Neuronal stem cell (in vitro differentiated cells): ENCODE measurements around the gene TAF9B.

Source experiments
- DNase-seq: peaks from one replicate; pipeline ENCODE4 v3.0.0-alpha.2; 2013; ENCODE audit warnings: low spot score
- H2AFZ ChIP-seq: one replicate; pipeline ENCODE4 v1.6.1; 2013; ENCODE audit warnings: mild to moderate bottlenecking, low read length, inconsistent platforms
- H2AK5ac ChIP-seq: 2 replicates; pipeline ENCODE4 v1.6.1; 2013; ENCODE audit warnings: low read depth, mild to moderate bottlenecking, inconsistent platforms, low read length, moderate library complexity, mixed read lengths
- H2BK120ac ChIP-seq: 2 replicates; pipeline ENCODE4 v1.6.1; 2013; ENCODE audit warnings: low read depth, mild to moderate bottlenecking, inconsistent platforms, low read length, moderate library complexity, mixed read lengths
- H2BK12ac ChIP-seq: one replicate; pipeline ENCODE4 v1.6.1; 2013; ENCODE audit warnings: low read length, inconsistent platforms
- H2BK15ac ChIP-seq: 2 replicates; pipeline ENCODE4 v1.6.1; 2013; ENCODE audit warnings: mild to moderate bottlenecking, low read length, inconsistent platforms, mixed read lengths
- H2BK5ac ChIP-seq: one replicate; pipeline ENCODE4 v1.6.1; 2013; ENCODE audit warnings: inconsistent platforms, mild to moderate bottlenecking, low read length, moderate library complexity
- H3K14ac ChIP-seq: one replicate; pipeline ENCODE4 v1.6.1; 2013; ENCODE audit warnings: low read length, inconsistent platforms
- H3K18ac ChIP-seq: 2 replicates; pipeline ENCODE4 v1.6.1; 2013; ENCODE audit warnings: low read length, inconsistent platforms
- H3K23ac ChIP-seq: 2 replicates; pipeline ENCODE4 v1.6.1; 2013; ENCODE audit warnings: low read depth, mild to moderate bottlenecking, mixed read lengths, low read length, inconsistent platforms; ENCODE audit not compliant: poor library complexity
- H3K27ac ChIP-seq: replicated peaks from 3 replicates; pipeline ENCODE4 v1.5.1; 2013; ENCODE audit warnings: low read length, inconsistent platforms
- H3K27me3 ChIP-seq, 3 experiments: 2 replicates each; pipeline ENCODE4 v1.6.1; 2013; ENCODE audit warnings: low read length in 3 of 3, mild to moderate bottlenecking in 2 of 3, inconsistent platforms in 1 of 3, low read depth in 1 of 3, mixed read lengths in 1 of 3, moderate library complexity in 1 of 3; ENCODE audit not compliant: control insufficient read depth in 3 of 3, insufficient read depth in 3 of 3
- H3K36me3 ChIP-seq, 2 donors: replicated peaks in 1 of 2; 2 replicates each; pipeline ENCODE4 v1.6.1; 2013; ENCODE audit warnings: low read length in 2 of 2; ENCODE audit not compliant: control insufficient read depth in 2 of 2, insufficient read depth in 2 of 2
- H3K4ac ChIP-seq: 2 replicates; pipeline ENCODE4 v1.6.1; 2013; ENCODE audit warnings: inconsistent platforms, mild to moderate bottlenecking, low read length, moderate library complexity
- H3K4me1 ChIP-seq, 2 donors: 1 replicate in 1 of 2; 2 replicates in 1 of 2; pipeline ENCODE4 v1.6.1; 2013; ENCODE audit warnings: low read length in 2 of 2, low read depth in 1 of 2; ENCODE audit not compliant: control insufficient read depth in 2 of 2, insufficient read depth in 1 of 2
- H3K4me2 ChIP-seq: one replicate; pipeline ENCODE4 v1.6.1; 2013; ENCODE audit warnings: mild to moderate bottlenecking, low read length, inconsistent platforms; ENCODE audit not compliant: insufficient read depth, poor library complexity, severe bottlenecking
- H3K4me3 ChIP-seq, 2 donors: 2 replicates each; pipeline ENCODE4 v1.5.1; 2013; ENCODE audit warnings: low read length in 2 of 2, mild to moderate bottlenecking in 2 of 2, inconsistent platforms in 1 of 2, moderate library complexity in 1 of 2
- H3K79me1 ChIP-seq: one replicate; pipeline ENCODE4 v1.6.1; 2013; ENCODE audit warnings: low read depth, mild to moderate bottlenecking, inconsistent platforms, low read length, moderate library complexity
- H3K9ac ChIP-seq: one replicate; pipeline ENCODE4 v1.6.1; 2013; ENCODE audit warnings: mild to moderate bottlenecking, low read depth, low read length, inconsistent platforms; ENCODE audit not compliant: poor library complexity
- H3K9me3 ChIP-seq, 2 donors: replicated peaks in 1 of 2; 2 replicates each; pipeline versions ENCODE3 to v1.6.1; 2013; ENCODE audit warnings: low read length in 2 of 2, mild to moderate bottlenecking in 2 of 2, inconsistent platforms in 1 of 2, low read depth in 1 of 2, mixed read lengths in 1 of 2, moderate library complexity in 1 of 2; ENCODE audit not compliant: control insufficient read depth in 2 of 2, insufficient read depth in 1 of 2
- H4K8ac ChIP-seq: one replicate; pipeline ENCODE4 v1.6.1; 2013; ENCODE audit warnings: low read depth, mild to moderate bottlenecking, inconsistent platforms, low read length, moderate library complexity
- H4K91ac ChIP-seq: one replicate; pipeline ENCODE4 v1.6.1; 2013; ENCODE audit warnings: low read length, low read depth, mild to moderate bottlenecking, inconsistent platforms; ENCODE audit not compliant: poor library complexity
- WGBS, 2 donors: extraction: QIAGEN DNeasy Blood & Tissue Kit; methylation state at CpG; one replicate each; pipeline ENCODE4 v1.1.7; 2013; ENCODE audit warnings: missing lambda C conversion rate in 2 of 2, mixed read lengths in 1 of 2; ENCODE audit not compliant: insufficient read length in 2 of 2, insufficient replicate concordance in 1 of 2; ENCODE audit errors: extremely low coverage in 2 of 2; 5-methylcytosine and 5-hydroxymethylcytosine counted together

Gene TAF9B

DNA sequence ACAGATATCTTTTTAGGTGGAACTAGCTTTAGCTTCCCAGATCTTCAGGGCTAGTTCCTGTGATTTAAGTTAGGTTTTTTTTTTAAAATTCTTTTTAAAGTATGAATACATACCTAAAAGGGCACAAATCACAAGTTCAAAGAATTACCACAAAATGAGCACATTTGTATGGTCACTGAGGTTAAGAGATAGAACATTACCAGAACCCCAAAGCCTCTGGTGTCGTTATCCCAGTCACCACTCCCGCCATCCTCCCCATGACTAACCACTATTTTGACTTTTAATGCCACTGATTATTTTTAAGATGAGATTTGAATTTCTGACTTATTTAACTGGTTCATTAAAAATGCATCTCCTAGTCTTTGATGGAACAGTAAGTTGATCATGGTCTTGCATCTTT is 30.0 kb downstream of the TAF9B start:
- Histone ChIP-seq H3K4ac (no peak overlapping the region), H3K14ac (no peak overlapping the region), H3K79me1 (no peaks in the 10 kb centered on the region), H2AFZ (no peak overlapping the region), H3K9ac (no peak overlapping the region), H2AK5ac (no peak overlapping the region), H4K8ac (no peak overlapping the region), H3K23ac (no peak overlapping the region), H3K36me3 (peaks cover 2 to 72% of the 10 kb centered on the region in 2 donors), H3K27ac (no peak overlapping the region), H3K4me3 (no peak overlapping the region), H3K9me3 (no peaks in the 10 kb centered on the region), H2BK5ac (no peak overlapping the region), H2BK120ac (no peak overlapping the region), H2BK15ac (no peak overlapping the region), H4K91ac (no peak overlapping the region), H3K4me1 (peaks cover 0 to 5% of the 10 kb centered on the region in 2 donors), H3K18ac (no peak overlapping the region), H3K27me3 (no peaks in the 10 kb centered on the region), H3K4me2 (no peak overlapping the region), H2BK12ac (no peak overlapping the region)
- no peak for DNase-seq
- WGBS, 2 donors: no CpG with 5 or more reads among the region's 2 CpGs

DNA sequence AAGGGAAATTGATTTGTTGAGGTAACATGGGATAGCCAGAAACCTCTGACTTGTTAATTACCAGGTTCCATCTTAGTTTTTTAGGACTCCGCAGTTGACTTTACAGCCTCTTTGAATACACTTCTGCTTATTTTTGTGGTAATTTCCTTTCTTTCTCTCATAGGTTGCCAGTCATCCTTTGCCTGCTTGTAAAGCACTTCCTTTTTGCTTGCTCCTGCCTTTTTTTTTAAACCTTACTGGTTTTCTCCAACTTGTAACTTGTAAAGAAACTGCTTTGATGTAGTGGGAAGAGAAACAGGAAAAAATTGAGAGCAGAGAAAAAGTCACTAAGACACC is 32.8 kb downstream of the TAF9B start:
- Histone ChIP-seq H3K4me2 (no peak overlapping the region), H4K8ac (no peak overlapping the region), H3K4ac (no peak overlapping the region), H3K23ac (no peak overlapping the region), H3K14ac (no peak overlapping the region), H3K27ac (no peak overlapping the region), H2BK15ac (no peak overlapping the region), H2BK120ac (no peak overlapping the region), H3K18ac (no peak overlapping the region), H3K79me1 (no peaks in the 10 kb centered on the region), H2BK5ac (no peak overlapping the region), H2AK5ac (no peak overlapping the region), H3K4me1 (peaks cover 2 to 5% of the 10 kb centered on the region in 2 donors), H3K27me3 (no peaks in the 10 kb centered on the region), H3K9me3 (peaks cover 0 to 5% of the 10 kb centered on the region in 2 donors), H2AFZ (no peak overlapping the region), H4K91ac (no peak overlapping the region), H3K9ac (no peak overlapping the region), H2BK12ac (no peak overlapping the region), H3K4me3 (no peak overlapping the region), H3K36me3 (peaks cover 2 to 44% of the 10 kb centered on the region in 2 donors)
- WGBS, 2 donors: no CpG with 5 or more reads among the region's 1 CpG
- no peak for DNase-seq

DNA sequence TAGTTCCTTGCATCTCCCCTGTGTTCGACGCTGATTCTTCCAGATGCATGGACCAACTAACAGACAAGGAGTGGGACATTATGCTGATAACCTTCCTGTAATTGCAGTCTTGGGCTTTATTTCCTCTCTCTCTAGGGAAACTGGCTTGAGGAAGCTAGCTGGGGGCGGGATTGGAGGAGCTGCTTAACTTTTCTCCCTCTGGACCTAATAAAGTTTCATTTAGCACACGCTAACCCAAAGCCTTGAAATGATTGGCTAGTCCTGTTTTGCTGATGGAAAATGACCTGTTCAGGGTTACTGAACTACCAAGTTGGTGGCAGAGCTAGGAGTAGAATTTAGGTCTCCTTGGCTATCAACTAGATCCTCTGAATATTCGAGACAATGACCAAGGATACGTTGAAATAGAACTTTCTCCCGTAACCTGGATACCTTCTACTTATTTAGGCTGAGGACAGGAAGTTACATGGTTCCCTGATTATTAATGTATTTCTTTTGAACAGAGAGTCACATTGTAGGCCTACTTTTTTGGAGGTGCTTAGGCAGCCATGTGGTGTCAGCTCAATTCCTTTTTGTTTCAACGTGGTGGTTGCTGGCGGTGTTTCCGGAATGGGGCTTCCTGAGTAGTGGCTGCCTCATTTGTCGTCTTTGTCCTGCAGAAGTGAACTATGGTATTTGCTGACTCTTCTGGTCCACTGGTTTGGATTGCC is 33.4 kb downstream of the TAF9B start:
- Histone ChIP-seq H3K18ac (no peak overlapping the region), H2BK15ac (no peak overlapping the region), H3K27me3 (no peaks in the 10 kb centered on the region), H2AFZ (no peak overlapping the region), H2BK5ac (no peak overlapping the region), H3K4ac (no peak overlapping the region), H3K36me3 (peaks cover 0 to 38% of the 10 kb centered on the region in 2 donors), H3K4me2 (peak overlapping the region; percentile 23), H3K9ac (no peak overlapping the region), H2AK5ac (no peak overlapping the region), H3K27ac (no peak overlapping the region), H4K91ac (no peak overlapping the region), H2BK120ac (no peak overlapping the region), H3K9me3 (peaks cover 0 to 5% of the 10 kb centered on the region in 2 donors), H4K8ac (no peak overlapping the region), H3K4me3 (peak overlapping the region in 1 of 2 donors; percentile 93), H3K14ac (no peak overlapping the region), H3K79me1 (no peaks in the 10 kb centered on the region), H2BK12ac (no peak overlapping the region), H3K4me1 (peaks cover 2 to 5% of the 10 kb centered on the region in 2 donors), H3K23ac (no peak overlapping the region)
- no peak for DNase-seq
- no CpG with 5 or more reads among the region's 11 CpGs for WGBS, 2 donors

DNA sequence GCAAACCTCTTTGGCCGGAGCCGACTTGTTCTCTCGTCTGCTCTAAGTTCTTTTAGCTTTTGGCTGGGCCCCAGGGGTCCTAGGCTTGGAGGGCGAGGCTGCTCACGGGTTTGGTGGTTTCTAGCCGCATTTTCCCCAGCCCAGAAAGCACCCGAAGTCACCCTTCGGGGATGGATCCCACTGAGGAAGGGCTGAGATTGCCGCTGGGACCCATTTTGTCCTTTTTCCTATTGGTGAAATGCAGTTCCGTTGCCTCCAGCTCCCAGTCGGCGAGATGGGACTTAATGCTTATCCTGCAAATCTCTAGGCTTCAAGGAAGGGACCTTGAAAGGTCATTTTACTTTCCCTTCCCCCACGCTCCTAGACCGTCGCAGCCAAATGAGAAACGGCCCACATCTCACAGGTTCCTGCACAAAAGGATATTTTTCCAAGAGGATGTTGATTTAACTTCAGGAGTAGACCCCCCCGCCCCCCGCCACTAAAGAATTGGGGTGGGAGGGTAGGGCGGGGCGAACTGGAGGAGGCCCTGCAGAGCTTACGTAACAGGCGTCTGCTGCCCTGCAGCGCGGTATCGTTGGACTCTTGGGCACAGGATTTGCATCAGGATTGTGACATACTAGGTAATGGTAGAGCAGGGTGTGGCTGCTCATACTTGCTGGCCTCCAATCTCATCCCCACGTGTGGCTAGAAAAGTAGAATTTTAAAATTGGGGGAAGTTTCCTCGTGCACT is 34.8 kb downstream of the TAF9B start:
- Histone ChIP-seq H2BK120ac (no peak overlapping the region), H4K91ac (no peak overlapping the region), H2AK5ac (no peak overlapping the region), H3K4me2 (peak overlapping the region; percentile 45), H2BK5ac (no peak overlapping the region), H3K18ac (no peak overlapping the region), H2BK12ac (no peak overlapping the region), H2BK15ac (no peak overlapping the region), H3K14ac (no peak overlapping the region), H3K4me3 (peak overlapping the region; percentile 93 to 98), H3K79me1 (no peaks in the 10 kb centered on the region), H3K23ac (peak overlapping the region; percentile 60), H3K4ac (no peak overlapping the region), H3K4me1 (peaks cover 2 to 5% of the 10 kb centered on the region in 2 donors), H3K9ac (peak overlapping the region; percentile 75), H3K27ac (peak overlapping the region; percentile 71), H3K27me3 (no peaks in the 10 kb centered on the region), H4K8ac (no peak overlapping the region), H3K9me3 (peaks cover 0 to 5% of the 10 kb centered on the region in 2 donors), H3K36me3 (peaks cover 0 to 25% of the 10 kb centered on the region in 2 donors), H2AFZ (peak overlapping the region; percentile 81)
- DNase-seq: no peak
- WGBS, 2 donors: no CpG with 5 or more reads among the region's 27 CpGs
